Measurements from ENCODE around the gene FCER2. TPM values are rescaled to one million over a fixed set of nuclear protein-coding genes. Genes with fewer than 3 reads are reported as not detected.

The FCER2 gene
- total RNA-seq, 1 experiment from 2014 or later: 0.48 TPM

DNA sequence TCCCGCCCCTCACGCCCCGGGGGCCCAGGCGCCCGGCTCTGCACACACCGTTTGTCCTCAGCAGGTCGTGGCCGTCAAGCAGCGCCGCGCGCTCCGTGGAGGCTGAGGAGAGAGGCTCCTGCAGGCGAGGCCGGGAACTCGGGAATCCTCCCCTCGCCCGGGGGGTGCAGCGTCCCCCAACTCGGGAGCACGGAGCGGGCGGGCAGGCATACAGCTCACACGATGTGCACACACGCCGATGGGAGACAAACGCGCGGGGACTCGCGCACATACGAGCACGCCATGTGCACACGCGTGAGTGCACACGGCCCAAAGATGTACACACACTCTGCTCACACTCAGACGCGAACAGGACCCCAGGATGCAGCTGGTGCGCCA lies 29.3 kb upstream of the FCER2 start (continued):
- TF ChIP-seq, protein P1, sequence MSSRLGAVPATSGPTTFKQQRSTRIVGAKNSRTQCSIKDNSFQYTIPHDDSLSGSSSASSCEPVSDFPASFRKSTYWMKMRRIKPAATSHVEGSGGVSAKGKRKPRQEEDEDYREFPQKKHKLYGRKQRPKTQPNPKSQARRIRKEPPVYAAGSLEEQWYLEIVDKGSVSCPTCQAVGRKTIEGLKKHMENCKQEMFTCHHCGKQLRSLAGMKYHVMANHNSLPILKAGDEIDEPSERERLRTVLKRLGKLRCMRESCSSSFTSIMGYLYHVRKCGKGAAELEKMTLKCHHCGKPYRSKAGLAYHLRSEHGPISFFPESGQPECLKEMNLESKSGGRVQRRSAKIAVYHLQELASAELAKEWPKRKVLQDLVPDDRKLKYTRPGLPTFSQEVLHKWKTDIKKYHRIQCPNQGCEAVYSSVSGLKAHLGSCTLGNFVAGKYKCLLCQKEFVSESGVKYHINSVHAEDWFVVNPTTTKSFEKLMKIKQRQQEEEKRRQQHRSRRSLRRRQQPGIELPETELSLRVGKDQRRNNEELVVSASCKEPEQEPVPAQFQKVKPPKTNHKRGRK (CRISPR knock-in tag; IDR thresholded peaks at IDR 0.05; ENCODE audit: borderline replicate concordance): no peak
- TF ChIP-seq TEAD1 (CRISPR knock-in tag; IDR thresholded peaks at IDR 0.05): no peak

DNA sequence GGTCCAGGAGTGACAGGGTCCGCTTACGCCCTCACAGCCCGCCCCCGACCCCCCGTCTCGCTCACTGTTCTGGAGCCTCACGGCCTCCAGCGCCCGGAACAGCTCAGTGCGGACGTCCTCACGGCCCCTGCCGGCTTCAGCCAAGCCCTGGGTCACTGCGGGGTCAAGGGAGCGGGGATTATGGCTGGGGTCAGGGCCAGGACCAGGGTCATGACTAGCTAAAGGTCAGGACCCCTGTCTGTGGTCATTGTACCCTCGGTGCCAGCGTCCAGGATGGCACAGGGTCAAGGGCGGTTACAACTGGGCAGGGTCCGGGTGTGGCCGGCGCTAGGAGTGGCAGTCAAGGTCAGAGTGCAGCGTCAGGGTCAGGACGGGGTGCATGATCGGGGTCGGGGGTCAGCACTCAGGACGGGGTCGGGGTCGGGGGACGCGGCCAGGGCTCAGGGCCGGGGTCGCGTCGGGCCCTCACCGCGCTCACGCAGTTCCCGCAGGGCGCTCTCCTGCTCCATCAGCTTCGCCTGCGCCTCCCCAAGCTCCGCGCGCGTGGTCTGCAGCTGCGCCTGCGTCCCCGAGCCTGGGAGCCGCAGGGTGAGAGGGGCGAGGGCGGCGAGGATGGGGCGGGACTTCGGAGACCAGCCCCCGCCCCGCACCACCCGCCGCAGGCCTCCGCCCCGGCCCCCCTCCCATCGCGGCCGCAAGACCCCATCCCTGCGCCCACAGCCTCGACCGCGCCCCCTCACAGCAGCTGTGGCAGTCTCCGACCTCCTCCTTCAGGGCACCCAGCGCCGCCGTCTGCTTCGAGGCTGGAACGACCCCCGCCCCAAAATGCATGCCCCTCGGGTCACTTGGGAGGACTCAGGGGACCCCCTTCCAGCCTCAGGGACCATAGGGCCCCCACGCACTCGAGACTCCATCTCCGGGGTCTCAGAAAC lies 28.6 kb upstream of the FCER2 start:
- H3K27ac Mint-ChIP-seq: no peak overlapping the region
- no peaks in the 10 kb centered on the region for H3K9me3 Mint-ChIP-seq
- no peaks in the 10 kb centered on the region for H3K36me3 Mint-ChIP-seq
- DNase-seq (ENCODE audit: low spot score): peak; percentile 29
- peaks cover 84% of the 10 kb centered on the region for H3K27me3 Mint-ChIP-seq (ENCODE audit: low read depth)
- ATAC-seq: peak; percentile 35
- H3K4me1 Mint-ChIP-seq: peaks cover 13% of the 10 kb centered on the region
- POLR2A ChIA-PET: no interaction called here
- CTCF ChIA-PET: interaction anchor here (0.6 to 2.9 kb wide), 4 partner anchors 50 to 162 kb away, joined by 3 to 14 read pairs (median 4); partner anchors contain the start of gene TRAPPC5
- TF ChIP-seq TEAD4 (CRISPR knock-in tag; IDR thresholded peaks at IDR 0.05) (no peak), SOX15 (CRISPR knock-in tag; IDR thresholded peaks at IDR 0.05) (no peak), ZNF317 (CRISPR knock-in tag; IDR thresholded peaks at IDR 0.05; ENCODE audit: borderline replicate concordance, low read depth) (no peak), ZNF219 (CRISPR knock-in tag; IDR thresholded peaks at IDR 0.05; ENCODE audit: borderline replicate concordance) (no peak), FOXP1 (CRISPR knock-in tag; IDR thresholded peaks at IDR 0.05; ENCODE audit: borderline replicate concordance) (no peak)
- H3K4me3 Mint-ChIP-seq: peak overlapping the region; percentile 80

DNA sequence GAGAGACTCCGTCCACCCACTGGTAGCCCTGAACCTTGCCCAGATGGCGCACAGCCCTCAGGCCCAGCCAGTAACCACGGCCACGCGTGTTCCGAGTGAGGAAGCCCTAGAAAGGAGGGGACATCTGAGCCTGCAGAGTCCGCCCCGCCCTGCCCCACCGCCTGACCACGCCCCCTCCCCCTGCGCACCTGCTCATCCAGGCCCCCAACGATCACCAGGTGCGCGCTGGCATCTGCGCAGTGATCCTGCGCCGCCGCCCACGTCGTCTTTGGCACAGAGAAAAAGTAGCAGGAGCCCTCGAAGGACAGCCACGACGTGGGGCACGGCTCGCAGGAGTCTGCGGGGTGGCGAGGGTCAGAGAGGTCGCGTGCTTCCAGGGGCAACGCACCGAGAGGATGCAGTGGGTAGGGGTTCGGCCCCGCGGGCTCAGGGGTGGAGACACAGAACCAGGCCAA lies 27.9 kb upstream of the FCER2 start:
- ATAC-seq (peak; percentile 62), DNase-seq (ENCODE audit: low spot score) (peak; percentile 63)
- peaks cover 78% of the 10 kb centered on the region for H3K27me3 Mint-ChIP-seq (ENCODE audit: low read depth)
- no peaks in the 10 kb centered on the region for H3K36me3 Mint-ChIP-seq
- TF ChIP-seq, protein P2, sequence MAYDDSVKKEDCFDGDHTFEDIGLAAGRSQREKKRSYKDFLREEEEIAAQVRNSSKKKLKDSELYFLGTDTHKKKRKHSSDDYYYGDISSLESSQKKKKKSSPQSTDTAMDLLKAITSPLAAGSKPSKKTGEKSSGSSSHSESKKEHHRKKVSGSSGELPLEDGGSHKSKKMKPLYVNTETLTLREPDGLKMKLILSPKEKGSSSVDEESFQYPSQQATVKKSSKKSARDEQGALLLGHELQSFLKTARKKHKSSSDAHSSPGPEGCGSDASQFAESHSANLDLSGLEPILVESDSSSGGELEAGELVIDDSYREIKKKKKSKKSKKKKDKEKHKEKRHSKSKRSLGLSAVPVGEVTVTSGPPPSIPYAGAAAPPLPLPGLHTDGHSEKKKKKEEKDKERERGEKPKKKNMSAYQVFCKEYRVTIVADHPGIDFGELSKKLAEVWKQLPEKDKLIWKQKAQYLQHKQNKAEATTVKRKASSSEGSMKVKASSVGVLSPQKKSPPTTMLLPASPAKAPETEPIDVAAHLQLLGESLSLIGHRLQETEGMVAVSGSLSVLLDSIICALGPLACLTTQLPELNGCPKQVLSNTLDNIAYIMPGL (CRISPR knock-in tag; IDR thresholded peaks at IDR 0.05): no peak
- TF ChIP-seq, protein P3, sequence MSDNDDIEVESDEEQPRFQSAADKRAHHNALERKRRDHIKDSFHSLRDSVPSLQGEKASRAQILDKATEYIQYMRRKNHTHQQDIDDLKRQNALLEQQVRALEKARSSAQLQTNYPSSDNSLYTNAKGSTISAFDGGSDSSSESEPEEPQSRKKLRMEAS (CRISPR knock-in tag; IDR thresholded peaks at IDR 0.05): no peak; the same call in 1 of the 2 replicates
- TF ChIP-seq ZNF121 (CRISPR knock-in tag; IDR thresholded peaks at IDR 0.05): no peak
- TF ChIP-seq, protein P4, sequence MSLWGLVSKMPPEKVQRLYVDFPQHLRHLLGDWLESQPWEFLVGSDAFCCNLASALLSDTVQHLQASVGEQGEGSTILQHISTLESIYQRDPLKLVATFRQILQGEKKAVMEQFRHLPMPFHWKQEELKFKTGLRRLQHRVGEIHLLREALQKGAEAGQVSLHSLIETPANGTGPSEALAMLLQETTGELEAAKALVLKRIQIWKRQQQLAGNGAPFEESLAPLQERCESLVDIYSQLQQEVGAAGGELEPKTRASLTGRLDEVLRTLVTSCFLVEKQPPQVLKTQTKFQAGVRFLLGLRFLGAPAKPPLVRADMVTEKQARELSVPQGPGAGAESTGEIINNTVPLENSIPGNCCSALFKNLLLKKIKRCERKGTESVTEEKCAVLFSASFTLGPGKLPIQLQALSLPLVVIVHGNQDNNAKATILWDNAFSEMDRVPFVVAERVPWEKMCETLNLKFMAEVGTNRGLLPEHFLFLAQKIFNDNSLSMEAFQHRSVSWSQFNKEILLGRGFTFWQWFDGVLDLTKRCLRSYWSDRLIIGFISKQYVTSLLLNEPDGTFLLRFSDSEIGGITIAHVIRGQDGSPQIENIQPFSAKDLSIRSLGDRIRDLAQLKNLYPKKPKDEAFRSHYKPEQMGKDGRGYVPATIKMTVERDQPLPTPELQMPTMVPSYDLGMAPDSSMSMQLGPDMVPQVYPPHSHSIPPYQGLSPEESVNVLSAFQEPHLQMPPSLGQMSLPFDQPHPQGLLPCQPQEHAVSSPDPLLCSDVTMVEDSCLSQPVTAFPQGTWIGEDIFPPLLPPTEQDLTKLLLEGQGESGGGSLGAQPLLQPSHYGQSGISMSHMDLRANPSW (CRISPR knock-in tag; conservative IDR thresholded peaks at IDR 0.05; ENCODE audit: low read depth): no peak
- no peak for TF ChIP-seq ZNF416 (CRISPR knock-in tag; IDR thresholded peaks at IDR 0.05)
- TF ChIP-seq, protein P5, sequence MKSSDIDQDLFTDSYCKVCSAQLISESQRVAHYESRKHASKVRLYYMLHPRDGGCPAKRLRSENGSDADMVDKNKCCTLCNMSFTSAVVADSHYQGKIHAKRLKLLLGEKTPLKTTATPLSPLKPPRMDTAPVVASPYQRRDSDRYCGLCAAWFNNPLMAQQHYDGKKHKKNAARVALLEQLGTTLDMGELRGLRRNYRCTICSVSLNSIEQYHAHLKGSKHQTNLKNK (CRISPR knock-in tag; IDR thresholded peaks at IDR 0.05): no peak
- TF ChIP-seq, protein P6, sequence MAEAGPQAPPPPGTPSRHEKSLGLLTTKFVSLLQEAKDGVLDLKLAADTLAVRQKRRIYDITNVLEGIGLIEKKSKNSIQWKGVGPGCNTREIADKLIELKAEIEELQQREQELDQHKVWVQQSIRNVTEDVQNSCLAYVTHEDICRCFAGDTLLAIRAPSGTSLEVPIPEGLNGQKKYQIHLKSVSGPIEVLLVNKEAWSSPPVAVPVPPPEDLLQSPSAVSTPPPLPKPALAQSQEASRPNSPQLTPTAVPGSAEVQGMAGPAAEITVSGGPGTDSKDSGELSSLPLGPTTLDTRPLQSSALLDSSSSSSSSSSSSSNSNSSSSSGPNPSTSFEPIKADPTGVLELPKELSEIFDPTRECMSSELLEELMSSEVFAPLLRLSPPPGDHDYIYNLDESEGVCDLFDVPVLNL (CRISPR knock-in tag; IDR thresholded peaks at IDR 0.05; ENCODE audit: borderline replicate concordance, low read depth): no peak
- no peak for TF ChIP-seq SMAD3 (CRISPR knock-in tag; IDR thresholded peaks at IDR 0.05; ENCODE audit: borderline replicate concordance)
- TF ChIP-seq NR3C1 (CRISPR knock-in tag; conservative IDR thresholded peaks at IDR 0.05; ENCODE audit: low read depth): no peak
- TF ChIP-seq GTF2I (CRISPR knock-in tag; conservative IDR thresholded peaks at IDR 0.05): no peak
- no peak for TF ChIP-seq KAT7 (CRISPR knock-in tag; IDR thresholded peaks at IDR 0.05; ENCODE audit: borderline replicate concordance)
- no peak for TF ChIP-seq FOXK1 (CRISPR knock-in tag; IDR thresholded peaks at IDR 0.05)
- no peak for TF ChIP-seq ZNF219 (CRISPR knock-in tag; IDR thresholded peaks at IDR 0.05; ENCODE audit: borderline replicate concordance)
- TF ChIP-seq ZNF232 (CRISPR knock-in tag; IDR thresholded peaks at IDR 0.05): no peak
- no peaks in the 10 kb centered on the region for H3K9me3 Mint-ChIP-seq
- H3K4me3 Mint-ChIP-seq: peak overlapping the region; percentile 80
- peaks cover 13% of the 10 kb centered on the region for H3K4me1 Mint-ChIP-seq
- CTCF ChIA-PET: interaction anchor here (0.7 to 2.9 kb wide), 3 partner anchors 49 to 162 kb away, joined by 3 to 14 read pairs (median 4); partner anchors contain the start of gene TRAPPC5
- POLR2A ChIA-PET: no interaction called here
- H3K27ac Mint-ChIP-seq: no peak overlapping the region

Measured in WTC11 (cell line).